Measurements from ENCODE around the gene SLIT3.

SLIT3 gene

DNA sequence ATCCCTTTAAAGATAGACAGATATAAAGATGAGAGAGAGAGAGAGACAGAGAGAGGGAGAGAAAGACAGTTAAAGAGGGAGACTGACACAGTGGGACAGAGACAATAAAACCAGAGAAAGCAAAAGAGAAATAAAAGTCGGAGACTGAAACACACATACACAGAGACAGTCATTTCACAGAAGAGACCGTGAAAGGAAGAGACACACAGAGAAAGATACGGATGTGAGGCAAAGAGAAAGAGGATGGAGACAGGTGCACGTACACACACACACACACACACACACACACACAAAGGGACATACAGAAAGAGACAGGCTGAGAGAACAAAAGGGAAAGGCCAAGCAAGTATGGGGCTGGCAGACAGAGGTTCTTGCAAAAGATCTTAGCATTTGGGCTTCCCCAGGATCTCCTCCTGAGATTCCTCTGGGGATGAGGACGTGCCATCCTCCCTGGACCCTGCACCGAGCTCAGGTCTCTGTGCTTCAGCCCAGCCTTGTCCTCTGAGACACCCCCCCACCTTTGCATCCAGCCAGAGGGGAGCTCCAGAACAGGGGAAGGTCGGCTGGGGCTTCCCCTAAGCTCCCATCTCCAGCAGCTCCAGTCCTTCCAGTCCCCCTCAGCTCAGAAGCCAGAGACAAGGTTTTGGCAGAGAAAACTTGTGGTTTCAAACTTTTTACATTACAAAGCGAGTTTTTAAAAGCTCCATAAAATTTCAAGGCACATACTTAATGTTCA is 403.4 kb downstream of the SLIT3 start:
- Mint-ChIP-seq H3K9me3 (no peaks in the 10 kb centered on the region), H3K4me3 (no peak overlapping the region), H3K27me3 (peaks cover 6% of the 10 kb centered on the region)

DNA sequence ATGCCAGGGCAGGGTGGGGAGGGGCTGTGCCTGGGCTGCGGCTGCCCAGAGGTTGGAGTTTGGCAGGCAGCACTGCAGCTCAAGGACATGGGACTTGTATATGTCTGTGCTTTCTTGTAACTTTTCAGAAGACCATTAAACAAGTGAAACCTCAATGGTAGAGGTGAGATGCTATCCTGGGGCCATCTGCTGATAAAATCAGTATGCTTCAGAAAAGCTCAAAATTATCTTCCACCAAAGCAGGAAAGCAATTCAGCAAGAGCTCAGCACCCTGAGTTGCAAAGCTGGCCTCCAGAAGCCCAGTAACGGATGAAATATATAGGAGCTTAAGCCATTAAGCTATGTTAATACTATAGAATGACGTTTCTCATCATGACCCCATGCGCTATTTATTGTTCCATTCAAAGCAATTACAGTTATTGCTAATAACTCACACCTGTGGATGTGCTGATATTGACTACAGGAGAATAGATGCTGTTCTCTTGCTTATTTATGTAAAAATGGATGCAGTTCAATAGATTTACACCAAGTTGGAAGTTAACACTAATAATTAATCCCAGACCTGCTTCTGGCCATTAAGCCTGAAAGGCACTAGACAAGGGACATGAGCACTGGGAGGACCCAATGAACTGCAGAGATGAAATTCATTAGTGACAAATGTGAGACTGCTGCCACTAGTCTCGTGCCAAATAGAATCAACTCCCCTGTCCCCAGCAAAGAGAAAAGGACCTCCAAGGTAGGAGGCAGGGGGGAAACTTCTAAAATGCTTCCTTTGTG is 405.5 kb downstream of the SLIT3 start:
- Mint-ChIP-seq H3K27ac (no peak overlapping the region), H3K27me3 (peaks cover 6% of the 10 kb centered on the region), H3K9me3 (no peaks in the 10 kb centered on the region), H3K4me3 (no peak overlapping the region), H3K4me1 (ENCODE audit: low read depth) (peaks cover 6% of the 10 kb centered on the region), H3K36me3 (ENCODE audit: low read depth) (no peaks in the 10 kb centered on the region)
- intact Hi-C loops (cut with micrococcal nuclease): no loop called here

More for the DNA sequence above, 403.4 kb downstream of the SLIT3 start:
- no peaks in the 10 kb centered on the region for H3K36me3 Mint-ChIP-seq (ENCODE audit: low read depth)
- no peak overlapping the region for H3K27ac Mint-ChIP-seq
- H3K4me1 Mint-ChIP-seq (ENCODE audit: low read depth): peaks cover 8% of the 10 kb centered on the region
- intact Hi-C loops (cut with micrococcal nuclease): no loop called here

- Mint-ChIP-seq H3K9me3 (no peaks in the 10 kb centered on the region), H3K4me1 (ENCODE audit: low read depth) (no peaks in the 10 kb centered on the region), H3K27me3 (peaks cover 6% of the 10 kb centered on the region), H3K4me3 (no peak overlapping the region), H3K36me3 (ENCODE audit: low read depth) (no peaks in the 10 kb centered on the region), H3K27ac (no peak overlapping the region)
- intact Hi-C loops (cut with micrococcal nuclease): no loop called here
Measured at GRCh38 chr5:168893283-168893682, 407.7 kb downstream of the SLIT3 start.

DNA sequence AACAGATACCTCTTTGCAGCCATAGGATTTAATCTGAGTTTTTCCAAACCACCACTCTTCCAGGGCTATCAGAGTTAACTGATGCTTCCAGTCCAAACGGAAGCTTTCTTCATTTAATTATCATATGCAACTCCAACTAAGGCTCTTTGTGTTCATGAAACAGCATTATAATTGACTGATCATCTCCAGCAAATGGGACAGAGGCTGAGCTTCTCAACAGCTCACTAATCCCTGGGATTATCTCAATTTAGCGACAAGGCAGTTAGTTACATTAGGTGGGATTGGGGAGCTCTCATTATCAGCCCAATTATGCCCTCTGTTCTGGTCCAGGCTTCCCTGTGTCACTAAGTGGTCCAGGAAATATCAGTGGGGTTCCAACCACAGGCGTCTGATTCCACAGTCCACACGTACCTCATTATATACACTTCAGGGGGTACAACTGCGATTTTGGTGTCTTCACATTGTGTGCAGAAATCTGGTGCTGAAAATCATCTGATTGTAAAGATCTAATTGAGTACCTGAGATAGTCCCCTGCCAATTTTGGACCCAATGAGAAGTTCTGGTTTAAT is 408.2 kb downstream of the SLIT3 start:
- Mint-ChIP-seq H3K36me3 (ENCODE audit: low read depth) (no peaks in the 10 kb centered on the region), H3K27ac (no peak overlapping the region), H3K4me3 (no peak overlapping the region), H3K9me3 (no peaks in the 10 kb centered on the region), H3K4me1 (ENCODE audit: low read depth) (no peaks in the 10 kb centered on the region), H3K27me3 (peaks cover 6% of the 10 kb centered on the region)
- intact Hi-C loops (cut with micrococcal nuclease): no loop called here

DNA sequence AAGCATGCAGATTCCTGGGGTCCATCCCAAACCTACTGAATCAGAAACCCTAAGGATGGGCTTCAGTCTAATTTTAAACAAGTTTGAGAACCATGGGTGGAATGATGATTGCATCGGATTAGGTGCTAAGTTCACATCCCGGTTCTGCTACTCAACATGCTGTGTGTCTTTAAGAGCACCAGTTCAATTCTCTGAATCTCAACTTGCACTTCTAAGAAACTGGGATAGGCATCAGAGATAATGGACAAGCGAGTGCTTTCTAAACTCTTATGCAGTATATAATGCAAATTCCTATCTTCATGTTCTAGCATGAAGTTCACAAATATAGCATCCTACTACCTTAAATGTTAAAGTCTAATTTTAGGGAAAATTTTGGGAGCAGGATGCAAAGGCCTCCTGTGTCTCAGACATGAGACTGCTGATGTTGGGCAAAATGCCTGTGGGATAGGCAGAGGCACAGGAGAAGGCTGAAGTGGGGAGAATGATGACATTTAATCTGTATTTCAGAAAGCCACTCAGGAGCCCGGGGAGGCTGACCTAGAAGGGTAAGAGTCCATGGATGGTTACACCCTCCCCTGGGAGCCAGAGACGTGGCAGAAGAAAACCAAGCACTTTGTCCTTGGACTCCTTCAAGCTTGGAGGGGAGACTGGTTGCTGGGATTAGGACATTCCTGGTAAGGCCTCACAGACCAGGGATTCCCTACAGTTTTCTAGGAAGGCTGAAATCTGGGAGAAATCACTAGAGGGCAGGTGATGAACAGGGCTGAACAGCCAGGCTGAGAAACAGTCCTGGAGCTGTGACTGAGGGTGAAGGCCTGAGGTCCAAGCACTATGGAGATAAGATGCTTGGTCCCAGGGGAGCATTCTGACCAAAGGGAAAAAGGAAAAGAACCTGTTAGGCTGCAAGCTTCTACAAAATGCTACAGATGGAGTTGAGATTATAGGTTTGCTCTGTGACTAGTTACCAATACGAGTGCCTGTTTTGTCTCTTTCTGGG is 409.8 kb downstream of the SLIT3 start:
- Mint-ChIP-seq H3K4me3 (no peak overlapping the region), H3K4me1 (ENCODE audit: low read depth) (no peaks in the 10 kb centered on the region), H3K27me3 (no peaks in the 10 kb centered on the region), H3K9me3 (no peaks in the 10 kb centered on the region), H3K27ac (no peak overlapping the region), H3K36me3 (ENCODE audit: low read depth) (no peaks in the 10 kb centered on the region)
- intact Hi-C loops (cut with micrococcal nuclease): no loop called here

GRCh38 chr5:168889039-168889438 is 411.9 kb downstream of the SLIT3 start:
- Mint-ChIP-seq H3K4me1 (ENCODE audit: low read depth) (no peaks in the 10 kb centered on the region), H3K36me3 (ENCODE audit: low read depth) (no peaks in the 10 kb centered on the region), H3K27ac (no peak overlapping the region), H3K9me3 (no peaks in the 10 kb centered on the region), H3K27me3 (no peaks in the 10 kb centered on the region), H3K4me3 (no peak overlapping the region)
- intact Hi-C loops (cut with micrococcal nuclease): no loop called here

- Mint-ChIP-seq H3K27ac (no peak overlapping the region), H3K27me3 (no peaks in the 10 kb centered on the region), H3K9me3 (no peaks in the 10 kb centered on the region), H3K36me3 (ENCODE audit: low read depth) (no peaks in the 10 kb centered on the region), H3K4me1 (ENCODE audit: low read depth) (no peaks in the 10 kb centered on the region), H3K4me3 (no peak overlapping the region)
- intact Hi-C loops (cut with micrococcal nuclease): no loop called here
Measured at GRCh38 chr5:168887931-168888330, 413.0 kb downstream of the SLIT3 start.

DNA sequence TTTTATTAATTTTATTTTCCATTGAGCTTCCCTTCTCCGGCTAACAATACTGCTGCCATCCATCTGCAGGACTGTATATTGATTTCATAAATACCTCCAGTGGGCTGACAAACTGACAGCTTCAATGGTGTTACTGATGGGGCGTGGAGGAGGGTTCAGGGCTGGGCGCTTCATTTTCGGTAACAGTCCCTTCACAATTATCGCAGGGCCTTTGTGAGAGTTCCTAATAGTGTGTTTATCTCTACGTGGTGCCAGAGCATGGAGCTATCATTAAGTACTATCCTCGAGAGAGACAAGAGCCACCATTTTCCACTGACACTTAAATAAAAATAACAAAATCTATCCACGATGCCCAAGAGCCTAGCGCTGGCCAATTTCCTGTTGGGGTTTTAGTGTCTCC is 414.8 kb downstream of the SLIT3 start:
- H3K27me3 Mint-ChIP-seq: no peaks in the 10 kb centered on the region
- H3K9me3 Mint-ChIP-seq: no peaks in the 10 kb centered on the region
- no peak overlapping the region for H3K27ac Mint-ChIP-seq
- H3K4me1 Mint-ChIP-seq (ENCODE audit: low read depth): no peaks in the 10 kb centered on the region
- intact Hi-C loops (cut with micrococcal nuclease): no loop called here
- H3K36me3 Mint-ChIP-seq (ENCODE audit: low read depth): no peaks in the 10 kb centered on the region
- H3K4me3 Mint-ChIP-seq: no peak overlapping the region

DNA sequence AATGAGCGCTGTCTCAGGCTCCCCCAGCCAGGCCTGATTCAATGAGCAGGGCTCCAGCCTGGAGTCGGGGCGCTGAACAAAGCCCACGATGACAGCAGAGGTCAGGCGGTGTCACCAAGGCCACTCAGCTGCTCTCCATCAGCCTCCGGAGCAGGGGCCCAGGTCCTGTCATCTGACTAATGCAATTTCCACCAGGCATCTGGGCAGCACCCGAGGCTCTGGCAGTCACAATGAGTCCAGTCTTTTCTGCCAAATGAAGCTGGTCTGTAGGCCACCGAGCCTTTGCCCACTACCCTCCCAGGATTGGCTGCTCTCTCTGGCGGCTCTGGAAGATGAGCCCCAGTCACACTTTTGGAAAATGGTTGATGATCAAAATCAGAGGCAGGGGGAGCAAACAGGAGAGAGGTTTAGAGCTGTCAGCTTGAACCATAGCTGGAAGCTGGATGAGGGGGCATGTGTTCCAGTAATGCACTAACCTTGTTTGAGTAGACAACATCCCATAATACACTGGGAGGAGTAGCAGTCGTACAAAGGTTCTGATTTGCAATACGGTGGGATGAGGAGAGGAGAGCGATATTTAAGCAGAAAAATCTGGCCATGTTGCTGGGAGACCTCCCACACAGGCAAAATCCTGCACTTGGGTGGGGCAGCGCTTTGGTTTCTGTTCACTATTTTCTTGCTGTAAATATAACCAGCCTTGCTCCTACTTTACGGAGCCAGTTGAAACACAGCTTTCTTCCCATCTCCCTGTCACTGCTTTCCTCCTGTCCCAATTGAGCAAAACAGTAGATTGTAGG is 415.4 kb downstream of the SLIT3 start:
- H3K4me3 Mint-ChIP-seq: no peak overlapping the region
- intact Hi-C loops (cut with micrococcal nuclease): no loop called here
- H3K4me1 Mint-ChIP-seq (ENCODE audit: low read depth): no peaks in the 10 kb centered on the region
- H3K9me3 Mint-ChIP-seq: no peaks in the 10 kb centered on the region
- no peak overlapping the region for H3K27ac Mint-ChIP-seq
- H3K36me3 Mint-ChIP-seq (ENCODE audit: low read depth): no peaks in the 10 kb centered on the region
- no peaks in the 10 kb centered on the region for H3K27me3 Mint-ChIP-seq

- H3K27me3 Mint-ChIP-seq: no peaks in the 10 kb centered on the region
- no peak overlapping the region for H3K4me3 Mint-ChIP-seq
- intact Hi-C loops (cut with micrococcal nuclease): no loop called here
- no peak overlapping the region for H3K27ac Mint-ChIP-seq
- peaks cover 10% of the 10 kb centered on the region for H3K4me1 Mint-ChIP-seq (ENCODE audit: low read depth)
- no peaks in the 10 kb centered on the region for H3K36me3 Mint-ChIP-seq (ENCODE audit: low read depth)
- no peaks in the 10 kb centered on the region for H3K9me3 Mint-ChIP-seq
Measured at GRCh38 chr5:168883991-168884390, 416.9 kb downstream of the SLIT3 start.

- no peaks in the 10 kb centered on the region for H3K27me3 Mint-ChIP-seq
- no peak overlapping the region for H3K27ac Mint-ChIP-seq
- H3K9me3 Mint-ChIP-seq: no peaks in the 10 kb centered on the region
- peaks cover 10% of the 10 kb centered on the region for H3K4me1 Mint-ChIP-seq (ENCODE audit: low read depth)
- no peak overlapping the region for H3K4me3 Mint-ChIP-seq
- no peaks in the 10 kb centered on the region for H3K36me3 Mint-ChIP-seq (ENCODE audit: low read depth)
- intact Hi-C loops (cut with micrococcal nuclease): no loop called here
Measured at GRCh38 chr5:168883281-168883741, 417.6 kb downstream of the SLIT3 start.

- Mint-ChIP-seq H3K4me3 (no peak overlapping the region), H3K4me1 (ENCODE audit: low read depth) (peaks cover 15% of the 10 kb centered on the region), H3K36me3 (ENCODE audit: low read depth) (no peaks in the 10 kb centered on the region), H3K9me3 (no peaks in the 10 kb centered on the region), H3K27me3 (peaks cover 4% of the 10 kb centered on the region), H3K27ac (no peak overlapping the region)
- intact Hi-C loops (cut with micrococcal nuclease): no loop called here
Measured at GRCh38 chr5:168882283-168882682, 418.7 kb downstream of the SLIT3 start.
